ENCODE data around the gene GPRIN2. TPM values are rescaled to one million over a fixed set of nuclear protein-coding genes. Genes with fewer than 3 reads are reported as not detected.
"Not testable (repeated sequence)": the region's sequence is repeated elsewhere in the genome, so short reads cannot be mapped to it uniquely, and the experiment has no call there.

GPRIN2 gene
- polyA plus RNA-seq, 1 of the 3 experiments (the other 2 are of a cell fraction): 0.03 TPM

DNA sequence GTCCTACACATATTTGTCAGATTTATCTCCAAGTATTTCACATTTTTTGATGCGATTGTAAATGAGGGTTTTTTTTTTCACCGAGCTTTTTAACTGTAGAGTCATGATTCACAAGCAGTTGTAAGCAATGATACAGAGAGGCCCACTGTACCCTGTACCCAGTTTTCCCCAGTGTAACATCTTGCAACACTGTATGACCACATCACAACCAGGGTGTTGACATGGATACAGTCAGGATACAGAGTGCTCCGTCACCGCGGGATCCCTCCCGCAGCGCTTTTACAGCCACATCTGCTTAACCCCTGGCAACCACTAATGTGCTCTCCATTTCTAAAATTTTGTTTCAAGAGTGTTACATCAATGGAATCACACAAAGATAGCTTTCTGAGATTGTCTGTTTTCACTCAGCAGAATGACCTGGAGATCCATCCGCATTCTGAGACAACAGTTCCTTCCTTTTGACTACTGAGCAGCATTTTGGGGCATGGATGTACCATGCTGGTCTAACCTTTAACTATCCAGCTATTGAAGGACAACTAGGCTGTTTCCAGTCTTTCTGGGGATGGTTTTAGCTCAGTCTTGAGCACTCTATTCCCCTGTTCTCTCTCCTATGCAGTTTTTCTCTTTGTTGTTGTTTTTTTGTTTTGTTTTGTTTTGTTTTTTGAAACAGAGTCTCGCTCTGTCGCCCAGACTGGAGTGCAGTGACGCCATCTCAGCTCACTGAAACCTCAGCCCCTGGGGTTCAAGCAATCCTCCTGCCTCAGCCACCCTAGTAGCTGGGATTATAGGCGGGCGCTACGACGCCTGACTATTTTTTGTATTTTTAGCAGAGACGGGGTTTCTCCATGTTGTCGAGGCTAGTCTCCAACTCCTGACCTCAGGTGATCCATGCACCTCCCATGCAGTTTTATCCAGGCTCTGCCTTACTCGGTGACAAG lies 25.9 kb downstream of the GPRIN2 start (continued):
- no peak for TF ChIP-seq NRF1 (IDR thresholded peaks at IDR 0.05; ENCODE audit: low read depth, low read length)

DNA sequence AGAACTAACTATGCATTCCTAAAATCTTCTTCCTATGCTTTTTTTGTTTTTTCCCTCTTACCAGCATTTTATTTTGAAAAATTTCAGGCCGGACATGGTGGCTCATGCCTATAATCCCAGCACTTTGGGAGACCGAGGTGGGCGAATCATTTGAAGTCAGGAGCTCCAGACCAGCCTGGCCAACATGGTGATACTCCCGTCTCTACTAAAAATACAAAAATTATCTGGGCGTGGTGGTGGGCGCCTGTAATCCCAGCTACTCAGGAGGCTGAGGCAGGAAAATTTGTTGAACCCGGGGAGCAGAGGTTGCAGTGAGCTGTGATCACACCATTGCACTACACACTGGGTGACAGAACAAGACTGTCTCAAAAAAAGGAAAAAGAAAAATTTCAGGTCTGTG lies 26.7 kb downstream of the GPRIN2 start:
- POLR2A ChIA-PET; H3K27ac ChIP-seq (ENCODE audit: low read depth in 2 of 2, low read length in 1 of 2): not testable (repeated sequence)

DNA sequence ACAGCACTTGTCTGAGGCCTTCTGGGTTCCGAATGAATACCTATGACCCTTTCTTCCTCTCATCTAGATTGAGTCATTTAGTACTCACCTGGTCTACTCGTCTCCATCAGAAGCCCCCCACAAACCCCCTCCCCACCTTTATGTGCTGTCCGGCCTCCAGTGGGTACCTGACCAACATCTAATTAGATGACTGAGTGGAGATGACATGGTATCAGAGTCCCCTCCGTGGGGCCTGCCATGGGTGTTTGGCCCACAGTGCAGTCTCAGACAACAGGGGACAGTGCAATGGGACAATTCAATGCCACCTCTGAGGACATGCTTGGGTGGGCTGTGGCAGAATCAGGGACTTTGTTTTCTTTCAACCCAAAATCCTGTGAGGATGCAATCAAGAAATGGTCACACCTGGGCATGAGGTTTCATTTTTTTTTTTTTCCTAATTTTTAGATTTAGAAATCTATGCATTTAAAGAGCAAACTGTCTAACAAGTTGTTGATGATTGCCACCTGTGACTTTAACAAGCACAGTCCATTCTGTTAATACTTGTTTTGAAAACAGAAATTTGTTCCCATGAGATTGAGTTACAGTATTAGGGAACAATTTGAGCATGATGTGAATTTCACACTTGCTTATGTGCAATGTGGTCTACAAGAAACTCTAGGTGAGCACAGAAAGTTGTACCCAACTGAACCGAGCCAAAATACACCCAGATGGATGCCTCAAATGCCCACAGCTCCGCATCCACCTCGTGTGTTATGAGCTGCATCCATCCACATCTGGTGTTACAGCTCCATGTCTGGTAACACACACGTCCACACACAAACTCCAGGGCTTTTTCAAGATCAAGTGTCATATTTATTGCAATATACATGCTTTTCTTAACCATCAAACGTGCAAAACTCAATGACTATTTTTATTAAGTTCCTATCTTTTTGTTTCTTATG lies 27.5 kb downstream of the GPRIN2 start:
- Histone ChIP-seq H3K27ac (ENCODE audit: low read depth in 2 of 2, low read length in 1 of 2) (no peak overlapping the region), H3K9me3 (no peaks in the 10 kb centered on the region), H4K20me1 (ENCODE audit: insufficient read depth) (no peaks in the 10 kb centered on the region), H3K9ac (no peak overlapping the region), H2AFZ (ENCODE audit: low read depth) (no peak overlapping the region), H3K4me1 (ENCODE audit: control insufficient read depth in 1 of 2, insufficient read depth in 2 of 2, low read depth in 1 of 2, low read length in 1 of 2) (peaks cover 7 to 13% of the 10 kb centered on the region in 2 experiments; a peak in 3 of 4 replicates), H3K4me2 (no peak overlapping the region), H3F3A (replicated peaks; ENCODE audit: insufficient read depth) (peaks cover 14% of the 10 kb centered on the region), H3K9me2 (no peaks in the 10 kb centered on the region), H3K27me3 (ENCODE audit: insufficient read depth) (no peaks in the 10 kb centered on the region), H3K4me3 (ENCODE audit: low read depth in 2 of 2, low read length in 1 of 2) (no peak overlapping the region), H3K79me2 (ENCODE audit: insufficient read depth) (no peaks in the 10 kb centered on the region), H3K36me3 (replicated peaks in 1 of 2; ENCODE audit: control insufficient read depth in 1 of 2, insufficient read depth in 2 of 2, low read length in 1 of 2) (no peaks in the 10 kb centered on the region)
- ChIA-PET POLR2A (no interaction called here), CTCF (interaction anchor here (1.9 to 2.8 kb wide), 2 partner anchors 11 to 15 kb away, joined by 12 to 14 read pairs; no protein-coding TSS in a partner anchor)
- no peak for DNase-seq
- WGBS (ENCODE audit: low lambda C conversion rate): 71% methylated on average over 9 of the region's 9 CpGs
- TF ChIP-seq, protein P1, sequence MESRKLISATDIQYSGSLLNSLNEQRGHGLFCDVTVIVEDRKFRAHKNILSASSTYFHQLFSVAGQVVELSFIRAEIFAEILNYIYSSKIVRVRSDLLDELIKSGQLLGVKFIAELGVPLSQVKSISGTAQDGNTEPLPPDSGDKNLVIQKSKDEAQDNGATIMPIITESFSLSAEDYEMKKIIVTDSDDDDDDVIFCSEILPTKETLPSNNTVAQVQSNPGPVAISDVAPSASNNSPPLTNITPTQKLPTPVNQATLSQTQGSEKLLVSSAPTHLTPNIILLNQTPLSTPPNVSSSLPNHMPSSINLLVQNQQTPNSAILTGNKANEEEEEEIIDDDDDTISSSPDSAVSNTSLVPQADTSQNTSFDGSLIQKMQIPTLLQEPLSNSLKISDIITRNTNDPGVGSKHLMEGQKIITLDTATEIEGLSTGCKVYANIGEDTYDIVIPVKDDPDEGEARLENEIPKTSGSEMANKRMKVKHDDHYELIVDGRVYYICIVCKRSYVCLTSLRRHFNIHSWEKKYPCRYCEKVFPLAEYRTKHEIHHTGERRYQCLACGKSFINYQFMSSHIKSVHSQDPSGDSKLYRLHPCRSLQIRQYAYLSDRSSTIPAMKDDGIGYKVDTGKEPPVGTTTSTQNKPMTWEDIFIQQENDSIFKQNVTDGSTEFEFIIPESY (IDR thresholded peaks at IDR 0.05; ENCODE audit: borderline replicate concordance, low read depth): no peak
- TF ChIP-seq GABPA (IDR thresholded peaks at IDR 0.05; ENCODE audit: low read depth) (no peak), MEF2A (IDR thresholded peaks at IDR 0.05; ENCODE audit: borderline replicate concordance, low read depth) (no peak), RAD21 (IDR thresholded peaks at IDR 0.05; ENCODE audit: low read length) (no peak), ELF1 (IDR thresholded peaks at IDR 0.05) (no peak), FOXM1 (IDR thresholded peaks at IDR 0.05; ENCODE audit: low read depth) (no peak), YY1 (IDR thresholded peaks at IDR 0.05; ENCODE audit: low read depth) (no peak), POLR2AphosphoS5 (IDR thresholded peaks at IDR 0.05; ENCODE audit: low read depth, low read length) (no peak), SIN3A (IDR thresholded peaks at IDR 0.05; ENCODE audit: borderline replicate concordance, low read depth, low read length) (no peak), CHD2 (IDR thresholded peaks at IDR 0.05; ENCODE audit: low read length, partially characterized antibody) (no peak), NFIC (IDR thresholded peaks at IDR 0.05; ENCODE audit: borderline replicate concordance) (no peak), SMC3 (IDR thresholded peaks at IDR 0.05; ENCODE audit: low read depth, low read length) (no peak), EP300 (IDR thresholded peaks at IDR 0.05; ENCODE audit: borderline replicate concordance in 1 of 2, low read depth in 1 of 2, low read length in 1 of 2) (no peak)
- TF ChIP-seq, protein P2, sequence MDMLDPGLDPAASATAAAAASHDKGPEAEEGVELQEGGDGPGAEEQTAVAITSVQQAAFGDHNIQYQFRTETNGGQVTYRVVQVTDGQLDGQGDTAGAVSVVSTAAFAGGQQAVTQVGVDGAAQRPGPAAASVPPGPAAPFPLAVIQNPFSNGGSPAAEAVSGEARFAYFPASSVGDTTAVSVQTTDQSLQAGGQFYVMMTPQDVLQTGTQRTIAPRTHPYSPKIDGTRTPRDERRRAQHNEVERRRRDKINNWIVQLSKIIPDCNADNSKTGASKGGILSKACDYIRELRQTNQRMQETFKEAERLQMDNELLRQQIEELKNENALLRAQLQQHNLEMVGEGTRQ (IDR thresholded peaks at IDR 0.05; ENCODE audit: borderline replicate concordance, low read depth, low read length): no peak
- TF ChIP-seq, protein P3, sequence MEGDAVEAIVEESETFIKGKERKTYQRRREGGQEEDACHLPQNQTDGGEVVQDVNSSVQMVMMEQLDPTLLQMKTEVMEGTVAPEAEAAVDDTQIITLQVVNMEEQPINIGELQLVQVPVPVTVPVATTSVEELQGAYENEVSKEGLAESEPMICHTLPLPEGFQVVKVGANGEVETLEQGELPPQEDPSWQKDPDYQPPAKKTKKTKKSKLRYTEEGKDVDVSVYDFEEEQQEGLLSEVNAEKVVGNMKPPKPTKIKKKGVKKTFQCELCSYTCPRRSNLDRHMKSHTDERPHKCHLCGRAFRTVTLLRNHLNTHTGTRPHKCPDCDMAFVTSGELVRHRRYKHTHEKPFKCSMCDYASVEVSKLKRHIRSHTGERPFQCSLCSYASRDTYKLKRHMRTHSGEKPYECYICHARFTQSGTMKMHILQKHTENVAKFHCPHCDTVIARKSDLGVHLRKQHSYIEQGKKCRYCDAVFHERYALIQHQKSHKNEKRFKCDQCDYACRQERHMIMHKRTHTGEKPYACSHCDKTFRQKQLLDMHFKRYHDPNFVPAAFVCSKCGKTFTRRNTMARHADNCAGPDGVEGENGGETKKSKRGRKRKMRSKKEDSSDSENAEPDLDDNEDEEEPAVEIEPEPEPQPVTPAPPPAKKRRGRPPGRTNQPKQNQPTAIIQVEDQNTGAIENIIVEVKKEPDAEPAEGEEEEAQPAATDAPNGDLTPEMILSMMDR (IDR thresholded peaks at IDR 0.05): no peak
- TF ChIP-seq, protein P4, sequence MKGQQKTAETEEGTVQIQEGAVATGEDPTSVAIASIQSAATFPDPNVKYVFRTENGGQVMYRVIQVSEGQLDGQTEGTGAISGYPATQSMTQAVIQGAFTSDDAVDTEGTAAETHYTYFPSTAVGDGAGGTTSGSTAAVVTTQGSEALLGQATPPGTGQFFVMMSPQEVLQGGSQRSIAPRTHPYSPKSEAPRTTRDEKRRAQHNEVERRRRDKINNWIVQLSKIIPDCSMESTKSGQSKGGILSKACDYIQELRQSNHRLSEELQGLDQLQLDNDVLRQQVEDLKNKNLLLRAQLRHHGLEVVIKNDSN (IDR thresholded peaks at IDR 0.05; ENCODE audit: borderline replicate concordance, low read depth): no peak

More for the DNA sequence above, 26.7 kb downstream of the GPRIN2 start:
- not testable (repeated sequence) for H4K20me1 ChIP-seq (ENCODE audit: insufficient read depth); DNase-seq; H3K9me3 ChIP-seq; H3F3A ChIP-seq (replicated peaks; ENCODE audit: insufficient read depth); H3K4me1 ChIP-seq (ENCODE audit: control insufficient read depth in 1 of 2, insufficient read depth in 2 of 2, low read depth in 1 of 2, low read length in 1 of 2); H3K9me2 ChIP-seq; H3K27me3 ChIP-seq (ENCODE audit: insufficient read depth); H3K4me2 ChIP-seq; H3K79me2 ChIP-seq (ENCODE audit: insufficient read depth); H3K36me3 ChIP-seq (replicated peaks in 1 of 2; ENCODE audit: control insufficient read depth in 1 of 2, insufficient read depth in 2 of 2, low read length in 1 of 2); H2AFZ ChIP-seq (ENCODE audit: low read depth); H3K9ac ChIP-seq; H3K4me3 ChIP-seq (ENCODE audit: low read depth in 2 of 2, low read length in 1 of 2)
- WGBS (ENCODE audit: low lambda C conversion rate): 77% methylated on average over 7 of the region's 7 CpGs
- CTCF ChIA-PET: interaction anchor here (0.6 to 2.8 kb wide), 2 partner anchors 15 to 329 kb away, joined by 3 to 12 read pairs; no protein-coding TSS in a partner anchor

All from SK-N-SH (cell line).